Heart left ventricle (tissue), 13 donors: ENCODE data around the gene CASZ1.

Experiments
- CTCF ChIP-seq, 12 donors: fragments of 200-600 bp; sonication (generic) in 4 of 12; IDR thresholded peaks; one replicate each; pipeline versions ENCODE4 v1.5.0 to v1.8.0; 2018 to 2022; ENCODE audit warnings: antibody characterized with exemption in 12 of 12, mild to moderate bottlenecking in 5 of 12
- POLR2A ChIP-seq, 2 donors: fragments of 450-650 bp; IDR thresholded peaks; one replicate each; pipeline ENCODE4 v1.6.1; 2017; ENCODE audit warnings: antibody characterized with exemption in 2 of 2, mild to moderate bottlenecking in 2 of 2, moderate library complexity in 2 of 2
- donor health status: ischemic (EF 13 %, LVEDD 7.1; RV severe dilation, severe dysfunction).
- donor health status: DM: no; HTN: yes; CAD: no.
- donor health status: DM: no; HTN: no; CAD: no.
- donor health status: ischemic (EF 25% LVEDD 6.9; RV normal size, moderate dysfunction).
- donor health status: ischemic (EF 25% LVEDD 5.7; RV mildly dilated, moderate dysfunction).
- donor health status: ischemic (EF 35%, LVEDD 5.7; RV mildly dilated, moderate dysfunction).
- donor health status: nonischemic (EF 11% LVEDD 7.7; RV severe dilation, severe dysfunction).
- donor health status: DM: yes; HTN: yes; CAD: no.
- donor health status: PGD.
- donor health status: ischemic (EF 29% LVEDD 5.4; RV normal size, mild dysfunction).
- donor health status: nonischemic (EF 23%, LVEDD 6.1; RV moderate dilation, normal function).

- TF ChIP-seq CTCF (IDR thresholded peaks at IDR 0.05) (no peak), POLR2A (IDR thresholded peaks at IDR 0.05) (no peak)
Measured at GRCh38 chr1:10606064-10606463, 190.4 kb downstream of the CASZ1 start.
